Vagina (tissue), 2 donors: ENCODE results near the gene OR3A1. TPM values are rescaled to one million over a fixed set of nuclear protein-coding genes. Genes with fewer than 3 reads are reported as not detected.
"Not testable (repeated sequence)": the region's sequence is repeated elsewhere in the genome, so short reads cannot be mapped to it uniquely, and the experiment has no call there.

Source experiments
- DNase-seq, 2 donors: peaks; one replicate each; pipeline ENCODE4 v3.0.0-alpha.2; 2017; ENCODE audit errors: extremely low spot score in 2 of 2
- H3K27ac ChIP-seq: fragments of 200-600 bp; sonication (generic); one replicate; pipeline ENCODE4 v1.5.1; 2019
- H3K27me3 ChIP-seq: fragments of 200-600 bp; sonication (generic); one replicate; pipeline ENCODE4 v1.5.1; 2019
- H3K36me3 ChIP-seq, 2 donors: fragments of 200-600 bp; sonication (generic); one replicate each; pipeline ENCODE4 v1.5.1; 2017 to 2019
- H3K4me1 ChIP-seq: fragments of 200-600 bp; sonication (generic); one replicate; pipeline ENCODE4 v1.5.1; 2019
- H3K4me3 ChIP-seq, 2 donors: fragments of 200-600 bp; sonication (generic); 1 replicate in 1 of 2; 2 replicates in 1 of 2; pipeline ENCODE4 v1.5.1; 2016 to 2019
- H3K9me3 ChIP-seq: fragments of 200-600 bp; sonication (generic); one replicate; pipeline ENCODE4 v1.5.1; 2019
- POLR2A ChIP-seq, 2 donors: fragments of 450-650 bp; IDR thresholded peaks; one replicate each; pipeline ENCODE4 v1.6.1; 2017; ENCODE audit warnings: antibody characterized with exemption in 2 of 2, mild to moderate bottlenecking in 2 of 2, moderate library complexity in 2 of 2
- POLR2AphosphoS5 ChIP-seq, 2 donors: sonication (generic); formaldehyde crosslinking; IDR thresholded peaks; one replicate each; pipeline ENCODE4 v1.9.0; 2017; ENCODE audit warnings: antibody characterized with exemption in 2 of 2, mild to moderate bottlenecking in 2 of 2, low read depth in 1 of 2; ENCODE audit not compliant: insufficient read depth in 1 of 2
- intact Hi-C: fragments of 100-400 bp; cut with DNase I; formaldehyde crosslinking; loops from one replicate; pipeline ENCODE4 v1.15.1; 2023
- total RNA-seq: library from RNA; depleted of rRNA; stranded (reverse); fragments of >200 nt; gene quantifications from one replicate; pipeline ENCODE4 v1.2.3, GENCODE V29; 2016
- TF ChIP-seq, protein P1 (sequence below), 3 experiments: fragments of 450-650 bp in 2 of 3; fragments of 200-600 bp in 1 of 3; sonication (generic) in 1 of 3; IDR thresholded peaks; one replicate each; pipeline ENCODE4 v1.5.1; 2017 to 2019; ENCODE audit warnings: antibody characterized with exemption in 3 of 3, mild to moderate bottlenecking in 2 of 3, moderate library complexity in 2 of 3

The OR3A1 gene, protein sequence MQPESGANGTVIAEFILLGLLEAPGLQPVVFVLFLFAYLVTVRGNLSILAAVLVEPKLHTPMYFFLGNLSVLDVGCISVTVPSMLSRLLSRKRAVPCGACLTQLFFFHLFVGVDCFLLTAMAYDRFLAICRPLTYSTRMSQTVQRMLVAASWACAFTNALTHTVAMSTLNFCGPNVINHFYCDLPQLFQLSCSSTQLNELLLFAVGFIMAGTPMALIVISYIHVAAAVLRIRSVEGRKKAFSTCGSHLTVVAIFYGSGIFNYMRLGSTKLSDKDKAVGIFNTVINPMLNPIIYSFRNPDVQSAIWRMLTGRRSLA
- total RNA-seq, result not detected

DNA sequence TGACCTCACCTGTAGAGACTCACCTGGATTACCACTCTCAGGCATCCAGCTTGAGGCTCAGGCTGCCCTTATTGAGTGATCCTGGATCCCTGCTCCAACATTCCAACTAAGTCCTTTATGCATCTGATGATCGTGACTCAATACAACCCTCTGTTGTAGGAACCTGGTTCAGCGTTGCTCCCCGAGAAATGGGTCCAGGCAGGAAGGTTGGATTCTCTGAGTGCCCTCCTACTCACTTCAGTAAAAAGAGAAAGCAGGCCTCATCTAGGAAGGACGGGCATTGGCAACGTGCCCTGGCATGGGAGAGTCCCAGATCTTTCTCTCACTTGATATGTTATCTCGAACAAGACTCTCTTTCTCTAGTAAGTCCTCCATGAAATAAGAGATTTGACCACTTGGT is at the start of gene OR3A1:
Gene OR3A1, minus strand, starts transcription at position 101 of the 400 bp plus-strand sequence. CDS start 5,778 bp downstream, outside the sequence.
- no peak for TF ChIP-seq POLR2A (IDR thresholded peaks at IDR 0.05)
- no peak for TF ChIP-seq POLR2AphosphoS5 (IDR thresholded peaks at IDR 0.05; ENCODE audit: insufficient read depth in 1 of 2, low read depth in 1 of 2)
- TF ChIP-seq, protein P1, sequence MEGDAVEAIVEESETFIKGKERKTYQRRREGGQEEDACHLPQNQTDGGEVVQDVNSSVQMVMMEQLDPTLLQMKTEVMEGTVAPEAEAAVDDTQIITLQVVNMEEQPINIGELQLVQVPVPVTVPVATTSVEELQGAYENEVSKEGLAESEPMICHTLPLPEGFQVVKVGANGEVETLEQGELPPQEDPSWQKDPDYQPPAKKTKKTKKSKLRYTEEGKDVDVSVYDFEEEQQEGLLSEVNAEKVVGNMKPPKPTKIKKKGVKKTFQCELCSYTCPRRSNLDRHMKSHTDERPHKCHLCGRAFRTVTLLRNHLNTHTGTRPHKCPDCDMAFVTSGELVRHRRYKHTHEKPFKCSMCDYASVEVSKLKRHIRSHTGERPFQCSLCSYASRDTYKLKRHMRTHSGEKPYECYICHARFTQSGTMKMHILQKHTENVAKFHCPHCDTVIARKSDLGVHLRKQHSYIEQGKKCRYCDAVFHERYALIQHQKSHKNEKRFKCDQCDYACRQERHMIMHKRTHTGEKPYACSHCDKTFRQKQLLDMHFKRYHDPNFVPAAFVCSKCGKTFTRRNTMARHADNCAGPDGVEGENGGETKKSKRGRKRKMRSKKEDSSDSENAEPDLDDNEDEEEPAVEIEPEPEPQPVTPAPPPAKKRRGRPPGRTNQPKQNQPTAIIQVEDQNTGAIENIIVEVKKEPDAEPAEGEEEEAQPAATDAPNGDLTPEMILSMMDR (IDR thresholded peaks at IDR 0.05), result no peak
- Histone ChIP-seq H3K27me3 (no peaks in the 10 kb centered on the region), H3K9me3 (no peaks in the 10 kb centered on the region), H3K27ac (no peak within 1 kb of the TSS), H3K36me3 (no peaks in the 10 kb centered on the region), H3K4me1 (no peaks in the 10 kb centered on the region), H3K4me3 (no peak within 1 kb of the TSS)
- DNase-seq, result no peak
- intact Hi-C loops, result no loop called here

DNA sequence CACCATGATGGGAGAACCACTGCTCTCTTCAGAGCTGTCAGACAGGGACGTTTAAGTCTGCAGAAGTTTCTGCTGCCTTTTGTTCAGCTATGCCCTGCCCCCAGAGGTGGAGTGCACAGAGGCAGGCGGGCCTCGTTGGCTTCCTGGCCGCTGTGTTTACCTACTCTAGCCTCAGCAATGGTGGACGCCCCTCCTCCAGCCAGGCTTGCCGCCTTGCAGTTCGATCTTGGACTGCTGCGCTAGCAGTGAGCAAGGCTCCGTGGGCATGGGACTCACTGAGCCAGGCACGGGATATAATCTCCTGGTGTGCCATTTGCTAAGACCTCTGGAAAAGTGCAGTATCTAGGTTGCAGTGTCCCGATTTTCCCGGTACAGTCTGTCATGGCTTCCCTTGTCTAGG is 44.6 kb upstream of the OR3A1 start:
- intact Hi-C loops, H3K4me1 ChIP-seq, H3K27ac ChIP-seq, H3K36me3 ChIP-seq, H3K4me3 ChIP-seq, DNase-seq, H3K9me3 ChIP-seq, H3K27me3 ChIP-seq: not testable (repeated sequence)

DNA sequence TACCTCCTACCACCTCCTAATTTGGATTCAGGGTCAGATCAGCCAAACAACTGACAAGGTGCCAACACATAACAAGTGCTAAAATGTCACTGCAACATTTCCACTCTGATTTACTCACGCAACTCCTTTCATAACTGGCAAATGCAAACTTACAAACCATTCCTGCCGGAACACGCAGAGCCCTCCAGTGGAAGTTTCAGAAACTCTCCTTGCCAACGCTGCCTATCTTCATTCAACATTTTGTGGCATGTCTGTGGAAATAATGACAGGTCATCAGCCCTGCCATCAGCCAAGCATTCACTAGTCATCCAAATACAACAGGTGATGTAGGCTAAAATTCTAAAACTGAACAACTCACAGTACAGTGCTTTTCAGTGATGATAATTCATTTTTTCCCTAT is 37.7 kb upstream of the OR3A1 start:
- no peak overlapping the region for H3K27ac ChIP-seq
- H3K27me3 ChIP-seq, result no peaks in the 10 kb centered on the region
- no peaks in the 10 kb centered on the region for H3K36me3 ChIP-seq
- no peak overlapping the region for H3K4me3 ChIP-seq
- no peak for TF ChIP-seq POLR2AphosphoS5 (IDR thresholded peaks at IDR 0.05; ENCODE audit: insufficient read depth in 1 of 2, low read depth in 1 of 2)
- no peak for TF ChIP-seq POLR2A (IDR thresholded peaks at IDR 0.05)
- TF ChIP-seq, protein P1 (IDR thresholded peaks at IDR 0.05), result no peak
- DNase-seq, result no peak
- intact Hi-C loops, result no loop called here
- H3K4me1 ChIP-seq, result no peaks in the 10 kb centered on the region
- H3K9me3 ChIP-seq, result no peaks in the 10 kb centered on the region

DNA sequence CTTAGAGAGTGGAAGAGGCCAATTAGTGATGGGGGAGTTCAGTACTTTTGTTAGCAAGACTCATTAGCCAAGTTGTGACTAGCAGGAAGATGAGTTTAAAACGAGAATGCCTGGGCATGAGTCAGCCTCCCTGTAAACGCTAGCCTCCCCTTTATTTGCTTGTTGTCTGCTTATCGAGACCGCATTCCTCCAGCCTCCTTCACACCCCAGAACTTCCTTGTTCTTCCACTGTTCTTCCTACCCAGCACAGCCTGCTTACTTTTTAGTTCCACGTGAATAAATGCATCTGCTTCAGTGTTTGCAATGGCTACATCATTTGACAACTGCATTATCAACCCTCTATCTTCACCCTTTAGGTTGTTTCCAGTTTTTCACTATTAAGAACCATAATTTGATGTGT is 20.2 kb upstream of the OR3A1 start:
- DNase-seq, result no peak
- Histone ChIP-seq H3K27me3 (no peaks in the 10 kb centered on the region), H3K4me3 (no peak overlapping the region), H3K4me1 (no peaks in the 10 kb centered on the region), H3K36me3 (no peaks in the 10 kb centered on the region), H3K9me3 (no peaks in the 10 kb centered on the region), H3K27ac (no peak overlapping the region)
- TF ChIP-seq, protein P1 (IDR thresholded peaks at IDR 0.05), result no peak
- TF ChIP-seq POLR2AphosphoS5 (IDR thresholded peaks at IDR 0.05; ENCODE audit: insufficient read depth in 1 of 2, low read depth in 1 of 2) (no peak), POLR2A (IDR thresholded peaks at IDR 0.05) (no peak)
- intact Hi-C loops, result no loop called here

DNA sequence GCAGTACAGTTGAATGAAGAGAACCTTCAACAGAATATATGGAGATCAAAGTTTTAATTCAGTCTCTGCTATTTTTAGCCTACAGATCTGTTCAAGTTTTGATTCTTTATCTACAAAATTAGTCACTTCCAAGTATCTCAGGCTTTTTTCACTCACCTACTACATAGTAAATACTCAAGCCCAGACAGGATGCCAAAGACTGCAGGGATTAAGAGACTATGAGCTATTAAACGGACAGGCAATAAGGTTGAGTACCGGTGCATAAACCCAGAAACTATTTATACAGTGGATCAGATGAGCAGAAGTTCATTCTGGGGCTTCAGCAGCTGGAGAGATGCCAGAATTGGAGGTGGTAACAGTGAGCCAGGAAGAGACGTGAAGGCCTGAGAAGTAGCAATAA is 18.7 kb upstream of the OR3A1 start:
- no peaks in the 10 kb centered on the region for H3K36me3 ChIP-seq
- intact Hi-C loops, result no loop called here
- no peaks in the 10 kb centered on the region for H3K27me3 ChIP-seq
- H3K4me3 ChIP-seq, result no peak overlapping the region
- H3K27ac ChIP-seq, result no peak overlapping the region
- H3K4me1 ChIP-seq, result no peaks in the 10 kb centered on the region
- H3K9me3 ChIP-seq, result no peaks in the 10 kb centered on the region
- TF ChIP-seq POLR2A (IDR thresholded peaks at IDR 0.05) (no peak), POLR2AphosphoS5 (IDR thresholded peaks at IDR 0.05; ENCODE audit: insufficient read depth in 1 of 2, low read depth in 1 of 2) (no peak)
- TF ChIP-seq, protein P1 (IDR thresholded peaks at IDR 0.05), result no peak
- no peak for DNase-seq
